ENCODE measurements around the gene SLC35F4.

SLC35F4 gene

GRCh38 chr14:57567220-57567619, 298.7 kb downstream of the SLC35F4 start:
- Histone ChIP-seq H3K36me3 (no peaks in the 10 kb centered on the region), H3K27me3 (no peaks in the 10 kb centered on the region), H3K4me1 (ENCODE audit: control insufficient read depth in 1 of 2, insufficient read depth in 1 of 2, low read depth in 1 of 2, low read length in 1 of 2) (no peaks in the 10 kb centered on the region), H3K27ac (no peak overlapping the region), H3K9me3 (no peaks in the 10 kb centered on the region), H3K4me3 (ENCODE audit: low read depth in 1 of 2, low read length in 1 of 2) (no peak overlapping the region)
- TF ChIP-seq CTCF (IDR thresholded peaks at IDR 0.05): no peak

GRCh38 chr14:57560681-57561080, 305.2 kb downstream of the SLC35F4 start:
- H3K4me1 ChIP-seq (ENCODE audit: control insufficient read depth in 1 of 2, insufficient read depth in 1 of 2, low read depth in 1 of 2, low read length in 1 of 2): no peaks in the 10 kb centered on the region
- TF ChIP-seq CTCF (IDR thresholded peaks at IDR 0.05): no peak
- no peaks in the 10 kb centered on the region for H3K27me3 ChIP-seq

DNA sequence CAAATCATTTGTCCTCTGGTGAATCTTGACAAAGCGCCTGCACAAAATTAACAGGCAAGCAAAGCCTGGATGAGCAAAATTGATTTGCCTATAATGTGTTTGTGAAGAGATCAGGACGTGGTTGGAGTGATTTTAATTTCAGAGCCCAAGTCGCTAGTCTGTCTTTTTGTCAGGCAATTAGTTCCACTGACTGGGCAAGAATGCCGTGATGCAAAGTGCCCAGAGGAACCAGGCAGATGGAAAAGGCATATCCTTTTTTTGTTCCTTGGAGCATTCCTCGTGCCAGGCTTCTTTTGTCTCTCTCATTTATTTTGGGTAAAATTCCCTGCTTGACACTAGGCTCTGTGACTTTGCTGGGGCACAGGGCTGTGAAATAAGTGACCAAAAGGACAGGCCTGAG, 306.3 kb downstream of the SLC35F4 start:
- Histone ChIP-seq H3K27ac (no peak overlapping the region), H3K4me1 (ENCODE audit: control insufficient read depth in 1 of 2, insufficient read depth in 1 of 2, low read depth in 1 of 2, low read length in 1 of 2) (no peaks in the 10 kb centered on the region), H3K4me3 (ENCODE audit: low read depth in 1 of 2, low read length in 1 of 2) (no peak overlapping the region), H3K27me3 (no peaks in the 10 kb centered on the region), H3K36me3 (no peaks in the 10 kb centered on the region), H3K9me3 (no peaks in the 10 kb centered on the region)
- TF ChIP-seq CTCF (IDR thresholded peaks at IDR 0.05): no peak

More at GRCh38 chr14:57560681-57561080, 305.2 kb downstream of the SLC35F4 start:
- H3K36me3 ChIP-seq: no peaks in the 10 kb centered on the region
- H3K27ac ChIP-seq: no peak overlapping the region
- no peak overlapping the region for H3K4me3 ChIP-seq (ENCODE audit: low read depth in 1 of 2, low read length in 1 of 2)
- no peaks in the 10 kb centered on the region for H3K9me3 ChIP-seq

- Histone ChIP-seq H3K4me3 (ENCODE audit: low read depth in 1 of 2, low read length in 1 of 2) (no peak overlapping the region), H3K27ac (no peak overlapping the region), H3K4me1 (ENCODE audit: control insufficient read depth in 1 of 2, insufficient read depth in 1 of 2, low read depth in 1 of 2, low read length in 1 of 2) (no peaks in the 10 kb centered on the region), H3K9me3 (no peaks in the 10 kb centered on the region), H3K27me3 (no peaks in the 10 kb centered on the region), H3K36me3 (no peaks in the 10 kb centered on the region)
- no peak for TF ChIP-seq CTCF (IDR thresholded peaks at IDR 0.05)
Measured at GRCh38 chr14:57549765-57550420, 316.0 kb downstream of the SLC35F4 start.

GRCh38 chr14:57549016-57549564, 316.8 kb downstream of the SLC35F4 start:
- Histone ChIP-seq H3K36me3 (no peaks in the 10 kb centered on the region), H3K27ac (no peak overlapping the region), H3K4me1 (ENCODE audit: control insufficient read depth in 1 of 2, insufficient read depth in 1 of 2, low read depth in 1 of 2, low read length in 1 of 2) (no peaks in the 10 kb centered on the region), H3K9me3 (no peaks in the 10 kb centered on the region), H3K27me3 (no peaks in the 10 kb centered on the region), H3K4me3 (ENCODE audit: low read depth in 1 of 2, low read length in 1 of 2) (no peak overlapping the region)
- no peak for TF ChIP-seq CTCF (IDR thresholded peaks at IDR 0.05)

Measured in neutrophil (primary cell).